ENCODE data around the gene REELD1.

DNA sequence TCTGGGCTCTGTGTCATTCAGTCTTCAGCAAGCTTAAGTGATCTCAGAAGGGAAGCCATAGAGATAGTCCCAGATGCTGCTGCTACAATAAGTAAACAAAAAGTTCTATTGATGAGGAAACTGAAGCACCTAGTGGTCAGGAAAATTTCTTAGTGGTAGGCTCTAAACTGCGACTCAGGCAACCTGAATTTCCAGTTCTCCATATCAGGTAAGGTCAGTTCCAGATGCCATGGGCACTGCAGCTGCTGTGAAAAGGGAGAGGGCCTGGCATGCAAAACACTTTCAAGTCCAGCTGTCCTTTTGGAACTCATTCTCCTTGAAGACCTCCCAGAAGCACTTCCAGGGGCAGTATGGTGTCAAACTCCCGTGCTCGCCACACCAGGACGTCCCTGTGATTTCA, 46.2 kb downstream of the REELD1 start:
- TF ChIP-seq, protein P1, sequence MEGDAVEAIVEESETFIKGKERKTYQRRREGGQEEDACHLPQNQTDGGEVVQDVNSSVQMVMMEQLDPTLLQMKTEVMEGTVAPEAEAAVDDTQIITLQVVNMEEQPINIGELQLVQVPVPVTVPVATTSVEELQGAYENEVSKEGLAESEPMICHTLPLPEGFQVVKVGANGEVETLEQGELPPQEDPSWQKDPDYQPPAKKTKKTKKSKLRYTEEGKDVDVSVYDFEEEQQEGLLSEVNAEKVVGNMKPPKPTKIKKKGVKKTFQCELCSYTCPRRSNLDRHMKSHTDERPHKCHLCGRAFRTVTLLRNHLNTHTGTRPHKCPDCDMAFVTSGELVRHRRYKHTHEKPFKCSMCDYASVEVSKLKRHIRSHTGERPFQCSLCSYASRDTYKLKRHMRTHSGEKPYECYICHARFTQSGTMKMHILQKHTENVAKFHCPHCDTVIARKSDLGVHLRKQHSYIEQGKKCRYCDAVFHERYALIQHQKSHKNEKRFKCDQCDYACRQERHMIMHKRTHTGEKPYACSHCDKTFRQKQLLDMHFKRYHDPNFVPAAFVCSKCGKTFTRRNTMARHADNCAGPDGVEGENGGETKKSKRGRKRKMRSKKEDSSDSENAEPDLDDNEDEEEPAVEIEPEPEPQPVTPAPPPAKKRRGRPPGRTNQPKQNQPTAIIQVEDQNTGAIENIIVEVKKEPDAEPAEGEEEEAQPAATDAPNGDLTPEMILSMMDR (IDR thresholded peaks at IDR 0.05; ENCODE audit: insufficient read depth, low read depth, low read length) = no peak
- TF ChIP-seq EZH2 (IDR thresholded peaks at IDR 0.05; ENCODE audit: insufficient read depth, low read length) = no peak

Data from astrocyte (in vitro differentiated cells and primary cell).